ENCODE data around the gene DPYD. TPM values are rescaled to one million over a fixed set of nuclear protein-coding genes. Genes with fewer than 3 reads are reported as not detected.

Gene DPYD
- total and polyA plus RNA-seq, 9 of the 15 experiments (the other 6 are each of a cell fraction or from before 2014, with no cell fraction given), result 0.03 to 0.25 (median 0.08) TPM; not detected in 2

DNA sequence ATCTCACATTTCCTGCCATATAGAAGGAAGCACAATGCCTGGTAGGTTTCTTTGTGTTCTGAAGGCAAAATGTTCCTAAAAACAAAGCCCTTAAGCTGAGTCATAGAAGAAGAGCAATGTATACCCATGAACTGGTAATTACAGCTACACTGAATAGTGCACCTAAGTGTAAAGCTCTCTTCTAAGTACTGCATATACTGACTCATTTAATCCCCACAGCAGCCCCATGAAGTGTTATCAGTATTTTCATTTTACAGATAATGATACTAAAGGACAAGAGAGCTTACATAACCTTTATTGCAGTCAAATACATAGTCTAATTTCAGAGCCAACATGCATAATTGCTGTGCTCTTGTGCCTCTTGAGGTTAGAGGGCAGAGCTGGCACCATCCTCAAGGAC is 239.9 kb downstream of the DPYD start (continued):
- TF ChIP-seq, protein P1, sequence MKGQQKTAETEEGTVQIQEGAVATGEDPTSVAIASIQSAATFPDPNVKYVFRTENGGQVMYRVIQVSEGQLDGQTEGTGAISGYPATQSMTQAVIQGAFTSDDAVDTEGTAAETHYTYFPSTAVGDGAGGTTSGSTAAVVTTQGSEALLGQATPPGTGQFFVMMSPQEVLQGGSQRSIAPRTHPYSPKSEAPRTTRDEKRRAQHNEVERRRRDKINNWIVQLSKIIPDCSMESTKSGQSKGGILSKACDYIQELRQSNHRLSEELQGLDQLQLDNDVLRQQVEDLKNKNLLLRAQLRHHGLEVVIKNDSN (CRISPR knock-in tag; IDR thresholded peaks at IDR 0.05), result no peak
- TF ChIP-seq NELFE (IDR thresholded peaks at IDR 0.05; ENCODE audit: insufficient read depth, insufficient read length), result no peak

DNA sequence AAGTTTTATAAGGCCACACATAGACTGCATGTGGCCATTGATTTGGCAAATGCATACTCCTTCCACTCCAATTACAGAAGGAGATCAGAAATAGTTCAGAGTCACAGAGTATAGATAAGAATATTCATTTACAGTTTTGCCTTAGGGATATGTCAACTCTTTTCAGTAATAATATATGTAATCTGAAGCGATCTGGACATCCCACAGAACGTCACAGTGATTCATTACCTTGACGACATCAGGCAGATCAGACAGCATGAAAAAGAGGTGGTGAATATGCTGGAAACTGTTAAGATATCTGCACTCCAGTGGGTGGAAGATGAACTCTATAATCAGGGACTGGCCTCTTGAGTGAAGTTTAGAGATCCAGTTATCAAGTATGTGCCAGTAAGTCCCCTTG is 240.4 kb downstream of the DPYD start:
- POLR2A ChIA-PET, result no interaction called here
- WGBS (ENCODE audit: insufficient coverage, low coverage, missing lambda C conversion rate), result 2% methylated on average over 3 of the region's 3 CpGs
- Histone ChIP-seq H3K27me3 (ENCODE audit: control insufficient read depth in 2 of 2, insufficient read depth in 2 of 2, low read length in 2 of 2) (no peaks in the 10 kb centered on the region), H2AFZ (ENCODE audit: low read depth, low read length) (no peak overlapping the region), H3K9ac (ENCODE audit: insufficient read depth in 1 of 2, low read depth in 2 of 2, low read length in 2 of 2) (no peak overlapping the region), H3K4me2 (ENCODE audit: insufficient read depth, low read length) (no peak overlapping the region), H3K79me2 (ENCODE audit: control insufficient read depth, insufficient read depth, low read length) (no peaks in the 10 kb centered on the region), H3K9me3 (replicated peaks; ENCODE audit: control insufficient read depth, insufficient read depth, low read depth, low read length) (no peaks in the 10 kb centered on the region), H3K27ac (ENCODE audit: extremely low read depth, low read depth, low read length) (no peak overlapping the region), H3K9me1 (ENCODE audit: control insufficient read depth, insufficient read depth, low read length) (no peaks in the 10 kb centered on the region), H3K4me1 (replicated peaks in 1 of 2; ENCODE audit: control insufficient read depth in 2 of 2, insufficient read depth in 2 of 2, low read length in 2 of 2) (no peaks in the 10 kb centered on the region), H3K36me3 (ENCODE audit: control insufficient read depth, insufficient read depth, low read length) (no peaks in the 10 kb centered on the region), H4K20me1 (replicated peaks; ENCODE audit: control insufficient read depth, insufficient read depth, low read length) (no peaks in the 10 kb centered on the region), H3K4me3 (no peak overlapping the region)
- CTCF ChIA-PET (ENCODE audit: low intra/inter-chr PET ratio), result no interaction called here
- no TSS peak for BruUV-seq (replicated peaks)
- intact Hi-C loops (cut with micrococcal nuclease), result no loop called here
- no peak for ATAC-seq
- no peak for DNase-seq (ENCODE audit: extremely low read depth in 1 of 4, low spot score in 3 of 4)
- in situ Hi-C loops (cut with MboI), result no loop called here
- no peak for FAIRE-seq
- no peak for TF ChIP-seq ZNF583 (CRISPR knock-in tag; IDR thresholded peaks at IDR 0.05)
- no peak for TF ChIP-seq PPARD (CRISPR knock-in tag; IDR thresholded peaks at IDR 0.05)
- TF ChIP-seq, protein P2, sequence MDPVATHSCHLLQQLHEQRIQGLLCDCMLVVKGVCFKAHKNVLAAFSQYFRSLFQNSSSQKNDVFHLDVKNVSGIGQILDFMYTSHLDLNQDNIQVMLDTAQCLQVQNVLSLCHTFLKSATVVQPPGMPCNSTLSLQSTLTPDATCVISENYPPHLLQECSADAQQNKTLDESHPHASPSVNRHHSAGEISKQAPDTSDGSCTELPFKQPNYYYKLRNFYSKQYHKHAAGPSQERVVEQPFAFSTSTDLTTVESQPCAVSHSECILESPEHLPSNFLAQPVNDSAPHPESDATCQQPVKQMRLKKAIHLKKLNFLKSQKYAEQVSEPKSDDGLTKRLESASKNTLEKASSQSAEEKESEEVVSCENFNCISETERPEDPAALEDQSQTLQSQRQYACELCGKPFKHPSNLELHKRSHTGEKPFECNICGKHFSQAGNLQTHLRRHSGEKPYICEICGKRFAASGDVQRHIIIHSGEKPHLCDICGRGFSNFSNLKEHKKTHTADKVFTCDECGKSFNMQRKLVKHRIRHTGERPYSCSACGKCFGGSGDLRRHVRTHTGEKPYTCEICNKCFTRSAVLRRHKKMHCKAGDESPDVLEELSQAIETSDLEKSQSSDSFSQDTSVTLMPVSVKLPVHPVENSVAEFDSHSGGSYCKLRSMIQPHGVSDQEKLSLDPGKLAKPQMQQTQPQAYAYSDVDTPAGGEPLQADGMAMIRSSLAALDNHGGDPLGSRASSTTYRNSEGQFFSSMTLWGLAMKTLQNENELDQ (CRISPR knock-in tag; IDR thresholded peaks at IDR 0.05; ENCODE audit: borderline replicate concordance), result no peak
- no peak for TF ChIP-seq STAT5A (IDR thresholded peaks at IDR 0.05; ENCODE audit: borderline replicate concordance, low read length)
- no peak for TF ChIP-seq KAT2B (IDR thresholded peaks at IDR 0.05; ENCODE audit: low read depth, low read length)
- no peak for TF ChIP-seq HMG20B (CRISPR knock-in tag; IDR thresholded peaks at IDR 0.05)
- TF ChIP-seq, protein P3, sequence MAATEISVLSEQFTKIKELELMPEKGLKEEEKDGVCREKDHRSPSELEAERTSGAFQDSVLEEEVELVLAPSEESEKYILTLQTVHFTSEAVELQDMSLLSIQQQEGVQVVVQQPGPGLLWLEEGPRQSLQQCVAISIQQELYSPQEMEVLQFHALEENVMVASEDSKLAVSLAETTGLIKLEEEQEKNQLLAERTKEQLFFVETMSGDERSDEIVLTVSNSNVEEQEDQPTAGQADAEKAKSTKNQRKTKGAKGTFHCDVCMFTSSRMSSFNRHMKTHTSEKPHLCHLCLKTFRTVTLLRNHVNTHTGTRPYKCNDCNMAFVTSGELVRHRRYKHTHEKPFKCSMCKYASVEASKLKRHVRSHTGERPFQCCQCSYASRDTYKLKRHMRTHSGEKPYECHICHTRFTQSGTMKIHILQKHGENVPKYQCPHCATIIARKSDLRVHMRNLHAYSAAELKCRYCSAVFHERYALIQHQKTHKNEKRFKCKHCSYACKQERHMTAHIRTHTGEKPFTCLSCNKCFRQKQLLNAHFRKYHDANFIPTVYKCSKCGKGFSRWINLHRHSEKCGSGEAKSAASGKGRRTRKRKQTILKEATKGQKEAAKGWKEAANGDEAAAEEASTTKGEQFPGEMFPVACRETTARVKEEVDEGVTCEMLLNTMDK (IDR thresholded peaks at IDR 0.05; ENCODE audit: borderline replicate concordance, insufficient read depth, low read depth, low read length, poor library complexity, severe bottlenecking), result no peak
- TF ChIP-seq, protein P4, sequence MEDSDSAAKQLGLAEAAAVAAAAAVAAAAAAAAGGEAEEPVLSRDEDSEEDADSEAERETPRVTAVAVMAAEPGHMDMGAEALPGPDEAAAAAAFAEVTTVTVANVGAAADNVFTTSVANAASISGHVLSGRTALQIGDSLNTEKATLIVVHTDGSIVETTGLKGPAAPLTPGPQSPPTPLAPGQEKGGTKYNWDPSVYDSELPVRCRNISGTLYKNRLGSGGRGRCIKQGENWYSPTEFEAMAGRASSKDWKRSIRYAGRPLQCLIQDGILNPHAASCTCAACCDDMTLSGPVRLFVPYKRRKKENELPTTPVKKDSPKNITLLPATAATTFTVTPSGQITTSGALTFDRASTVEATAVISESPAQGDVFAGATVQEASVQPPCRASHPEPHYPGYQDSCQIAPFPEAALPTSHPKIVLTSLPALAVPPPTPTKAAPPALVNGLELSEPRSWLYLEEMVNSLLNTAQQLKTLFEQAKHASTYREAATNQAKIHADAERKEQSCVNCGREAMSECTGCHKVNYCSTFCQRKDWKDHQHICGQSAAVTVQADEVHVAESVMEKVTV (CRISPR knock-in tag; IDR thresholded peaks at IDR 0.05), result no peak
- TF ChIP-seq ZNF75A (CRISPR knock-in tag; IDR thresholded peaks at IDR 0.05), result no peak
- TF ChIP-seq CSDE1 (IDR thresholded peaks at IDR 0.05), result no peak
- TF ChIP-seq ATF1 (CRISPR knock-in tag; IDR thresholded peaks at IDR 0.05), result no peak
- TF ChIP-seq ATF1 (tag; IDR thresholded peaks at IDR 0.05), result no peak
- no peak for TF ChIP-seq CCAR2 (IDR thresholded peaks at IDR 0.05; ENCODE audit: low read depth, low read length)
- no peak for TF ChIP-seq PHF20 (IDR thresholded peaks at IDR 0.05; ENCODE audit: partially characterized antibody)
- no peak for TF ChIP-seq TRIM24 (IDR thresholded peaks at IDR 0.05)
